Ovary (tissue), 9 donors: ENCODE measurements around the gene CYP8B1. TPM values are rescaled to one million over a fixed set of nuclear protein-coding genes. Genes with fewer than 3 reads are reported as not detected.

ENCODE experiments used
- DNase-seq, 5 donors: peaks; one replicate each; pipeline ENCODE4 v3.0.0-alpha.2; 2019 to 2020
- H3K27ac ChIP-seq, 2 donors: fragments of 200-600 bp; one replicate each; pipeline versions ENCODE4 v1.5.1 to v1.8.0; 2019 to 2022
- H3K27me3 ChIP-seq: fragments of 200-600 bp; one replicate; pipeline ENCODE4 v1.8.0; 2022
- H3K36me3 ChIP-seq: fragments of 200-600 bp; sonication (generic); one replicate; pipeline ENCODE4 v1.5.1; 2019
- H3K4me1 ChIP-seq: one replicate; pipeline ENCODE4 v1.8.1; 2013; ENCODE audit warnings: mild to moderate bottlenecking, moderate library complexity; ENCODE audit not compliant: insufficient read depth
- H3K4me3 ChIP-seq: fragments of 200-600 bp; sonication (generic); one replicate; pipeline ENCODE4 v1.5.1; 2017
- H3K9me3 ChIP-seq, 2 donors: fragments of 200-600 bp in 1 of 2; sonication (generic) in 1 of 2; one replicate each; pipeline versions ENCODE4 v1.5.1 to v1.8.1; 2013 to 2019; ENCODE audit warnings: mild to moderate bottlenecking in 1 of 2, moderate library complexity in 1 of 2
- CTCF ChIP-seq, 3 donors: fragments of 450-650 bp in 2 of 3; fragments of 200-600 bp in 1 of 3; IDR thresholded peaks; one replicate each; pipeline versions ENCODE4 v1.5.1 to v1.8.0; 2016 to 2022; ENCODE audit warnings: antibody characterized with exemption in 3 of 3, mild to moderate bottlenecking in 1 of 3
- EP300 ChIP-seq: sonication (generic); formaldehyde crosslinking; IDR thresholded peaks from one replicate; pipeline ENCODE4 v1.6.1; 2017; ENCODE audit warnings: antibody characterized with exemption
- POLR2A ChIP-seq: fragments of 450-650 bp; IDR thresholded peaks from one replicate; pipeline ENCODE4 v1.6.1; 2017; ENCODE audit warnings: antibody characterized with exemption, mild to moderate bottlenecking, moderate library complexity
- WGBS, 3 donors: extraction: QIAGEN DNeasy Blood & Tissue Kit in 1 of 3; methylation state at CpG; one replicate each; pipeline versions ENCODE4 v1.1.5 to v1.1.7; 2013 to 2017; 5-methylcytosine and 5-hydroxymethylcytosine counted together
- intact Hi-C, 4 donors: fragments of 100-400 bp; cut with DNase I; formaldehyde crosslinking; loops; one replicate each; pipeline versions ENCODE4 v1.11.0 to v1.15.1; 2022 to 2023
- polyA plus RNA-seq, 2 donors: library from polyadenylated mRNA; stranded (reverse); fragments of 200-250 nt in 1 of 2; fragments of 350-450 nt in 1 of 2; fragmentation: Illumina TruSeq in 1 of 2; extraction: RNeasy Lipid Tissue Mini Kit (QIAGEN cat#74804) in 1 of 2; gene quantifications; one replicate each; pipeline ENCODE4 v1.2.3, GENCODE V29; 2013 to 2014
- total RNA-seq, 7 donors: library from RNA; depleted of rRNA in 2 of 7; stranded (reverse); fragments of >200 nt in 2 of 7; fragmentation: NEBNext Ultra II Directional in 3 of 7; extraction: Animal tissue kit (Norgen Biotek cat#: 25700) in 3 of 7; gene quantifications; one replicate each; pipeline versions ENCODE4 v1.1.0 to v1.2.4, GENCODE V29; 2016 to 2023
- donor health status: DM: no; HTN: no; CAD: no; lungs with moderate emphysema.
- donor health status: DM: no; HTN: no; CAD: no.
- donor health status: Bipolar disorder and iron deficiency.
- donor health status: DM: yes; HTN: yes; CAD: no.
- donor health status: DM: no; HTN: no; CAD: no.
- donor health status: DM: yes; HTN: yes; CAD: no.

CYP8B1 gene
- total and polyA plus RNA-seq, 9 donors: 0.05 to 0.46 TPM; not detected in 7

DNA sequence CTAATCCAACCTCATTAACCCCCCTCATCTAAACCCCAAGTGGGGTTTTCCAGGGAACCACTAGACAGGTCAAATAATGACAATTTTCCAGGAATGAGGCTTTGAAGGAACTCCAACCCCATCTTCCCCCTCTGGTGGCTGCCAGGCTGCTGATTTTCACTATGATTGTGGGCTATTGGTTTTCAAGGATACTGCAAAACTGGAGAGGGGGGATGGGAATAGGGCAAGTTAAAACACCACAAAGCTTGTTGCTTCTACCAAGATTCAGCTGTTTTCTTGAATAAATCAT lies 19.8 kb upstream of the CYP8B1 start:
- H3K27me3 ChIP-seq: no peaks in the 10 kb centered on the region
- no peaks in the 10 kb centered on the region for H3K4me1 ChIP-seq
- no peaks in the 10 kb centered on the region for H3K36me3 ChIP-seq
- no peak overlapping the region for H3K4me3 ChIP-seq
- intact Hi-C loops: no loop called here
- no peak for DNase-seq
- no peaks in the 10 kb centered on the region for H3K9me3 ChIP-seq
- TF ChIP-seq CTCF (IDR thresholded peaks at IDR 0.05) (no peak), EP300 (no peak), POLR2A (no peak)
- no peak overlapping the region for H3K27ac ChIP-seq

DNA sequence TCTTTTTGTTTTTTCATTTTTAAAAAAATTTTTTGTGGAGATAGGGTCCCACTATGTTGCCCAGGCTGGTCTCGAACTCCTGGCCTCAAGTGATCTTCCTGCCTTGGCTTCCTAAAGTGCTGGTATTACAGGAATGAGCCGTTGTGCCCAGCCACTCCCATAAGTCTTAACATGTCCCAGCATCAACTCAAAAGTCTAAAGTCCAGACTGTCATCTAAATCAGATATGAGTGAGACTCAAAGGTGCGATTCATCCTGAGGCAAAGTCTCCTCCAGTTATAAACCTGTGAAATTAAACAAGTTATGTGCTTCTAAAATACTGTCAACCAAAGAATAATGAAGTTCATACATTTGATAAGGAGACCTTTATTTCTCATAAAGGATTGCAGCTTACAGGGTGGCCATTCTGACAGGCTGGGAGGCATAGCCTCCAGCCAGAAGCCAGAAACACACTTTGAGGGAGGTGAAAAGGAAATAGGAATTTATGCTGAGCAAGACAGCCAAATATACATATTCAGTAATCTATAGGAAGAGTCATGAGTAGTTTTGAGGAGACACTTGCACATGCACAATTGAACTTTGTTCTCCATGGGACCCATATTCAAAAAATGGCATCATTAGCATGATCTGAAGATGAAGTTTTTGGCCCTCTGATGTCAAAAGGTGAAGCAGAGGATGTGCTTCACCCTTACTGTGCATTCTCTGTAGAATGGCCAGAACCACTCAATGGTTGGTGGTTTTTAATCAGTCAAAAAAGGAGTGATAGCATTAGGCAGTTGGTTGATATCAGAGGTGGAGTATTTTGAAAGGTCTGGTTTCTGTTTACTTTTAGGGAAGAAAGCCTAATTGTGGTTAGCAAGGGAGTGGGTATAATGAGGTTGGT lies 19.3 kb upstream of the CYP8B1 start:
- Histone ChIP-seq H3K27ac (no peak overlapping the region), H3K4me3 (no peak overlapping the region), H3K4me1 (no peaks in the 10 kb centered on the region), H3K27me3 (no peaks in the 10 kb centered on the region), H3K36me3 (no peaks in the 10 kb centered on the region), H3K9me3 (no peaks in the 10 kb centered on the region)
- TF ChIP-seq CTCF (IDR thresholded peaks at IDR 0.05): no peak
- no peak for TF ChIP-seq EP300
- no peak for TF ChIP-seq POLR2A
- WGBS, 3 donors: 80 to 88% (median 81%) methylated on average over 3 of the region's 3 CpGs
- intact Hi-C loops: no loop called here
- DNase-seq: no peak

- DNase-seq: no peak
- no peaks in the 10 kb centered on the region for H3K9me3 ChIP-seq
- TF ChIP-seq EP300: no peak
- intact Hi-C loops: no loop called here
- WGBS, 3 donors: 12 to 31% (median 23%) methylated on average over 1 of the region's 1 CpG
- no peak overlapping the region for H3K27ac ChIP-seq
- no peaks in the 10 kb centered on the region for H3K4me1 ChIP-seq
- H3K4me3 ChIP-seq: no peak overlapping the region
- no peaks in the 10 kb centered on the region for H3K27me3 ChIP-seq
- H3K36me3 ChIP-seq: no peaks in the 10 kb centered on the region
These were observed 17.1 kb upstream of the CYP8B1 start for GRCh38 chr3:42892807-42893206.

- Histone ChIP-seq H3K27me3 (no peaks in the 10 kb centered on the region), H3K9me3 (no peaks in the 10 kb centered on the region), H3K4me1 (no peaks in the 10 kb centered on the region), H3K36me3 (no peaks in the 10 kb centered on the region), H3K27ac (no peak overlapping the region), H3K4me3 (no peak overlapping the region)
- intact Hi-C loops: no loop called here
- no peak for TF ChIP-seq CTCF (IDR thresholded peaks at IDR 0.05)
- no peak for TF ChIP-seq EP300
- no peak for TF ChIP-seq POLR2A
- WGBS, 3 donors: 75 to 98% (median 95%) methylated on average over 1 of the region's 1 CpG
- no peak for DNase-seq
These were observed 16.5 kb upstream of the CYP8B1 start for GRCh38 chr3:42892169-42892568.

DNA sequence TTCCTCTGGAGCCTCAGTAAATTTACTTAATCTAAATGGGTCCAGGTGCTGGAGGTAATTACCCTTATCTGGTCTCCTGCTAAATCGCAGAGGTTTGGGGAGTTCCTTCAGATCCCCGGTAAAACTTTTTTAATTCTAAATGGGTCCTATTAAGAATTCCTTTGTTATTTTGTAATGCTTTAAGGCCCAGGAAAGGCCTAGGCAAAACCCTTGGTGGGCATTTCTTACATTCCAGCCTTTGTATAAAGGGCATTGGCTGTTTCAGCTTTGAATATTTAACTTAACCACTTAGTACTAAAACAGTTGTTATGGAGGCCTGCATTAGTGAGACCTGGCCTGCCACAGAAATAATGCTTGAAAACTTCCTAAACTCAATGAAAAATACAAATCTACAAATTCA lies 15.4 kb upstream of the CYP8B1 start:
- DNase-seq: no peak

More for the DNA sequence above, 15.4 kb upstream of the CYP8B1 start:
- no peaks in the 10 kb centered on the region for H3K4me1 ChIP-seq
- 46 to 56% (median 54%) methylated on average over 2 of the region's 2 CpGs for WGBS, 3 donors
- no peaks in the 10 kb centered on the region for H3K27me3 ChIP-seq
- no peaks in the 10 kb centered on the region for H3K9me3 ChIP-seq
- no peak overlapping the region for H3K4me3 ChIP-seq
- intact Hi-C loops: no loop called here
- no peak for TF ChIP-seq POLR2A
- no peak for TF ChIP-seq EP300
- TF ChIP-seq CTCF (IDR thresholded peaks at IDR 0.05): no peak
- H3K36me3 ChIP-seq: no peaks in the 10 kb centered on the region
- no peak overlapping the region for H3K27ac ChIP-seq
